ENCODE data around the gene NALCN.

NALCN gene

DNA sequence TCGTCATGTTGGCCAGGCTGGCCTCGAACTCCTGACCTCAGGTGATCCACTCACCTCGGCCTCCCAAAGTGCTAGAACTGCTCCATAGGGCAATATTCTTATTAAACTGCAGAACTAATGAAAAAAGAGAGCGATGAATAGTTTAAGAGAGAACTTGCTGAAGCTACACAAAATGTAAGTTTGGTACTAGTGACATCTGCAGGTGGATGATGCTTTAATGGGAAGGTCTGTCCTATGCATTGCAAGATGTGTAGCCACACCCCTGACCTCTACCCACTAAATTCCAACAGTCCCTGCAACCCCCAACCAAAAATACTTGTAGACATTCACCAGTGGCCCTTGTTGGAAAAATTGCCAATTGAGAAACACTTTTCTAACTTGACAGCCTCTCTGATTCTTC is 117.8 kb downstream of the NALCN start:
- TF ChIP-seq, protein P1, sequence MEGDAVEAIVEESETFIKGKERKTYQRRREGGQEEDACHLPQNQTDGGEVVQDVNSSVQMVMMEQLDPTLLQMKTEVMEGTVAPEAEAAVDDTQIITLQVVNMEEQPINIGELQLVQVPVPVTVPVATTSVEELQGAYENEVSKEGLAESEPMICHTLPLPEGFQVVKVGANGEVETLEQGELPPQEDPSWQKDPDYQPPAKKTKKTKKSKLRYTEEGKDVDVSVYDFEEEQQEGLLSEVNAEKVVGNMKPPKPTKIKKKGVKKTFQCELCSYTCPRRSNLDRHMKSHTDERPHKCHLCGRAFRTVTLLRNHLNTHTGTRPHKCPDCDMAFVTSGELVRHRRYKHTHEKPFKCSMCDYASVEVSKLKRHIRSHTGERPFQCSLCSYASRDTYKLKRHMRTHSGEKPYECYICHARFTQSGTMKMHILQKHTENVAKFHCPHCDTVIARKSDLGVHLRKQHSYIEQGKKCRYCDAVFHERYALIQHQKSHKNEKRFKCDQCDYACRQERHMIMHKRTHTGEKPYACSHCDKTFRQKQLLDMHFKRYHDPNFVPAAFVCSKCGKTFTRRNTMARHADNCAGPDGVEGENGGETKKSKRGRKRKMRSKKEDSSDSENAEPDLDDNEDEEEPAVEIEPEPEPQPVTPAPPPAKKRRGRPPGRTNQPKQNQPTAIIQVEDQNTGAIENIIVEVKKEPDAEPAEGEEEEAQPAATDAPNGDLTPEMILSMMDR (IDR thresholded peaks at IDR 0.05): no peak

DNA sequence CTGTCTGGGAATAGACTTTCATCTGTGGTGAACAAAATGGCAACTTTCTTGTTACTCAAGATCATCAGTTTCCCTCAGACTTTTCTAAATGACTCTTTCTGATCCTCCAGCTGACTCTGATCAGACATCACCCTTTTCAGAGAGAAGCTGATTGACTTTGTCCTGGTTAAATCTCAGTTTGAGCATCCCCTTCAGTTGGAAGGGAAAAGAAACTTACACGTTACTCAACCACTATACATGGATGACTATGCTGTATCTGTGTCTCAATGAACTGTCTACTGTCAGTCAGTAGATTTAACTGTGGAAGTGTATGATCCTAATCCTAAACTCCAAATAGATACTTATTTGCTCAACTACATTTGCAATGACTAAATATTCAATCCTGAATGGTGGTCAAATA is 118.5 kb downstream of the NALCN start:
- TF ChIP-seq, protein P1 (IDR thresholded peaks at IDR 0.05): no peak

DNA sequence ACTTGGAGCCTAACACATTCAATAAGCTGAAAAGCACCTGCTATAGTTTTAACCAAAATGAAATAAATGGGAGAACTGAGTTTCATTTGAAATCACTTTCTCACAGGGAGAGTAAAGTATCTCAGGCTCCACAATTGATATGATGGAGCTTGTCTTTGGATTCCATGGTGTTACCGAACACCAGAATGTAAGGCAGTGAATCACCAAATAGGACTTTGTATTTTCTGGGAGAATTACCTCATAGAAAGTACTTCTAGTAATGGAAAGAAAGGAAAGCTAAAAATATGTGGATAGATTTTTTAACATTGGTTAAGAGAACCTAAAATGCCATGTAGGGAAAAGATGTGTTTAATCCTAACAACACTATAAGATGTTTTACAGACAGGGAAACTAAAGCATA is 123.6 kb downstream of the NALCN start:
- TF ChIP-seq, protein P1 (IDR thresholded peaks at IDR 0.05): no peak

DNA sequence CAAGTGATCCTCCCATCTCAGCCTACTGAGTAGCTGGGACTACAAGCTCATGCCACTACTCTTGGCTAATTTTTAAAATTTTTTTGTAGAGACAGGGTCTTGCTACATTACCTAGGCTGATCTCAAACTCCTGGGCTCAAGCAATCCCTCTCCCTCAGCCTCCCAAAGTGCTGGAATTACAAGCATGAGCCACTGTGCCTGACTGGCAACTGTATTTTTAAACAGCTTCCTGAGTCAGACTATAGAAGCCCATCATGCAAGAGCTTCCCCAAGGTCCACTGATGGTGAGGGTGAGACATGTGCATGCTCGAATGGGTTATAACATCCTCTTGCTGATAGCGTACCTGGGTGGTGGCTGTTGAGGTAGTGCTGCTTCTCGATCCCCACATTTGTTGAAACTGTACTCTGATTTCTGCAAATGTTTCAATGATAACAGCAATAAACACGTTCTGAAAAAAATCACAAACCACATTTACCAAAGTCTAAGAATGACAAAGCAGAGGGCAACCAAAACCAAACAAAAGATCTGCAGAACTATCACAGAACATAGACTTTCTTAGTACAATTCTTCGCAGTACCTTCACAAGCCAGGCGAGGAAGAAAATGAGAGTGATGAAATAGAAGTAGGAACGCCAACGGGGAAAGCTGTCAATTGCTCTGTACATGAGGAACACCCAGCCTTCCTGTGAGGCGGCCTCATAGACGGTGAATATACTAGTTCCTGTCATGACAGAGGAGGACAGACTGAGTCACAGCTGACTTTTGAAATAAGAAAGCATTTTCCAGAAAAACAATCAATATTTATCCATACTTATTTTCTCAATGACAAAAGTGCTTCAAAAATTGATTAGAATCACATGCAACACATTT is 124.4 kb downstream of the NALCN start:
- TF ChIP-seq, protein P1 (IDR thresholded peaks at IDR 0.05): no peak

DNA sequence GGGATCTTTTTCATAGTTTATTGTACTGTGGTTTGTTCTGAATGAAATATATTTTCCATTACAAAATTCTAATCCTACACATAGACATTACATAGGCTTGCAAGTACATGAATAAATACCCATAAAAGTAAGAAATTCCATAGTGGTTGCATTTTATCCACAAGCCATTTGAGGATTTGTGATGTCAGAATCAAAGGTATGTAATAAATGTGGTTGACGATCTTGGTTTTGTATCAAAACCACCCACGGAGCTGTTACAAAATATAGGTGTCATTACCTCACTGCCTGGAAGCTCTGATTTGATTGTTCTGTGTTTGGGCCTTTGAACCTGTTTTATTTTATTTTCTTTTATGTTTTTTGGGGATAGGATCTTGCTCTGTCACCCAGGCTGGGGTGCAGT is 125.1 kb downstream of the NALCN start:
- TF ChIP-seq, protein P1 (IDR thresholded peaks at IDR 0.05): no peak

DNA sequence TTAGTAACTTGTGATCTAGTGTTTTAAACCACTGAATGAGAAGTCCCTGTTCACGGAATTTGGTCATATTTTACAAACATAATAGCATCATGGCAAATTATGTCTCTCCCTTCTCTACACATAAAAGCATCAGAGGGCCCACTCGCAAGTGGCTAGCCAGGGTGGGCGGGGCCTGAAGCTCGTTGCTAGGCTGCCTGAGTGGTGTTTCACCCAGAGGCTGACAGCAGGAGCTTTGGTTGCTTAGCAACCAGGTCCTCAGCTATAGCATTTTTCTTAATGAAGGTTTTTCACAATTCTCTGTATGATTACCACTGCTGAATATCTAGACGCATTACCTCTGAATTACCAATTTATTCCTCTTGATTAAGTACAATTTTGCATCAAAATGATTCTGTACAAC is 126.5 kb downstream of the NALCN start:
- TF ChIP-seq, protein P1 (IDR thresholded peaks at IDR 0.05): no peak

DNA sequence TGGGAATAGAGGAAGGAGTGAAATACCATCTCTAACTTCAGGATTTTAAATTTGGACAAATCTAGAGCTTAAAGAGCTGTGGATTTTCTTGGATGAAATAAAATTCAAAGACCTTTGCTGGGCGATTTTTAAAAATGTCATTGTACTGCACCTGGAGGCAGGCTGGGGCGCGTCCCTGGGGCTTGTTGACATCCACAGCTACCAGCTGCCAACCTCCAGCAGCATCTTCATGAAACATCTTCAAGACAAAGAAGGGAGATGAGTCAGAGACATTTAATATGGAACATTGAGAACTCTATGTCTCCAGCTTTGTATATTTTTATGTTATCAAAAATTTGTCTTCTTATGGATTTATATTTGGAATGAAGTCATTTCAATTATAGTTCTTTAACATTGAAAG is 132.5 kb downstream of the NALCN start:
- TF ChIP-seq, protein P1 (IDR thresholded peaks at IDR 0.05): no peak

All from LNCAP (cell line).